ENCODE results near the gene KLB. TPM values are rescaled to one million over a fixed set of nuclear protein-coding genes. Genes with fewer than 3 reads are reported as not detected.

Gene KLB
- total and polyA plus RNA-seq, 4 donors: 0.06 to 0.45 (median 0.32) TPM

- H3K9me3 ChIP-seq (ENCODE audit: control insufficient read depth, insufficient read depth, low read length): no peaks in the 10 kb centered on the region
- H3K36me3 ChIP-seq (ENCODE audit: control insufficient read depth, insufficient read depth, low read length): peaks cover 27% of the 10 kb centered on the region
- no CpG with 5 or more reads among the region's 1 CpG for WGBS (ENCODE audit: insufficient coverage)
- no peaks in the 10 kb centered on the region for H3K27me3 ChIP-seq (ENCODE audit: control insufficient read depth, insufficient read depth, low read length)
- no peak overlapping the region for H3K4me3 ChIP-seq (ENCODE audit: low read depth, low read length)
- H3K4me1 ChIP-seq (ENCODE audit: control insufficient read depth, insufficient read depth, low read length): no peaks in the 10 kb centered on the region
- DNase-seq (ENCODE audit: low read depth in 4 of 6, low spot score in 6 of 6): no peak
- no peak overlapping the region for H3K27ac ChIP-seq (ENCODE audit: low read depth, low read length)
Measured at GRCh38 chr4:39497909-39498726, 91.4 kb downstream of the KLB start.

DNA sequence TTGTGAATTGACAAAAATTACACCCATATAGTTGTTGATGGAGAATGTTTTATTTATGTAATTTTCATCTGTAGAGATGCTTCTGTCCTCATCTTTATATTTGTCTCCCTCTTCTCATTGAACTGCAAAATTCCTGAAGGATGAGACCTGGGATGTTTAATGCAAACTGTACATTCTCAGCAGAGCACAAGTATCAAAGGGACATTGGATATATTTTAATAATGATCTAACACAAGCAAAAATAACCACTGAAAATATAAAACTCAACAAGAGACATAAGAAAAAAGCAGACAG is 91.9 kb downstream of the KLB start:
- Histone ChIP-seq H3K4me3 (ENCODE audit: low read depth, low read length) (no peak overlapping the region), H3K4me1 (ENCODE audit: control insufficient read depth, insufficient read depth, low read length) (no peaks in the 10 kb centered on the region), H3K9me3 (ENCODE audit: control insufficient read depth, insufficient read depth, low read length) (no peaks in the 10 kb centered on the region), H3K36me3 (ENCODE audit: control insufficient read depth, insufficient read depth, low read length) (peaks cover 32% of the 10 kb centered on the region), H3K27me3 (ENCODE audit: control insufficient read depth, insufficient read depth, low read length) (no peaks in the 10 kb centered on the region), H3K27ac (ENCODE audit: low read depth, low read length) (no peak overlapping the region)
- DNase-seq (ENCODE audit: low read depth in 4 of 6, low spot score in 6 of 6): no peak

Small RNA genes within 50 kb of the gene (small RNA-seq; reads per million reads assigned to genes)
- gene MIR5591 (ENCODE audit: low replicate concordance) (not detected), gene RF00019 (ENCODE audit: low replicate concordance) (not detected), gene RNU6-887P (ENCODE audit: low replicate concordance) (not detected)

Other genes with a start within 250 kb of the KLB start
- gene WDR19, start 224.4 kb upstream of the KLB start, total RNA-seq: 10 to 100 TPM; 44.5 to 58.1 TPM
- 10 to 100 TPM; 58.0 to 61.2 TPM for gene WDR19, start 224.4 kb upstream of the KLB start, polyA plus RNA-seq (ENCODE audit: insufficient read length in 2 of 2)
- gene RFC1, start 40.6 kb upstream of the KLB start, total RNA-seq: 100 to 1,000 TPM in 1 of 2 donors, 10 to 100 TPM in 1; 59.5 to 159 TPM
- 10 to 100 TPM; 44.8 to 49.6 TPM for gene RFC1, start 40.6 kb upstream of the KLB start, polyA plus RNA-seq (ENCODE audit: insufficient read length in 2 of 2)
- 1,000 to 10,000 TPM; 1,792 to 2,385 TPM for gene RPL9, start 52.0 kb downstream of the KLB start, total RNA-seq
- 100 to 1,000 TPM; 706 to 733 TPM for gene RPL9, start 52.0 kb downstream of the KLB start, polyA plus RNA-seq (ENCODE audit: insufficient read length in 2 of 2)
- gene LIAS, start 52.1 kb downstream of the KLB start, total RNA-seq: 10 to 100 TPM; 17.2 to 17.3 TPM
- gene LIAS, start 52.1 kb downstream of the KLB start, polyA plus RNA-seq (ENCODE audit: insufficient read length in 2 of 2): 10 to 100 TPM; 20.7 to 25.4 TPM
- 10 to 100 TPM; 50.7 to 51.6 TPM for gene UGDH, start 120.5 kb downstream of the KLB start, total RNA-seq
- 10 to 100 TPM; 56.7 to 58.0 TPM for gene UGDH, start 120.5 kb downstream of the KLB start, polyA plus RNA-seq (ENCODE audit: insufficient read length in 2 of 2)
- gene SMIM14, start 231.9 kb downstream of the KLB start, total RNA-seq: 10 to 100 TPM; 42.1 to 56.3 TPM
- 10 to 100 TPM; 46.2 to 64.1 TPM for gene SMIM14, start 231.9 kb downstream of the KLB start, polyA plus RNA-seq (ENCODE audit: insufficient read length in 2 of 2)

All from spinal cord (tissue), 10 donors.